H1 (cell line): ENCODE data around the gene LYRM7. TPM values are rescaled to one million over a fixed set of nuclear protein-coding genes. Genes with fewer than 3 reads are reported as not detected.

Source experiments
- CTCF ChIA-PET: fragments of 300-600 bp; sonication (Branson Sonifier 250); formaldehyde crosslinking; loops from one replicate; lab custom pipeline; 2021; ENCODE audit not compliant: partially characterized antibody; lab: Charles Lee
- POLR2A ChIA-PET: fragments of 300-600 bp; sonication (Branson Sonifier 250); formaldehyde crosslinking; loops from one replicate; lab custom pipeline; 2021; ENCODE audit warnings: inconsistent platforms; ENCODE audit not compliant: partially characterized antibody; lab: Charles Lee
- DNase-seq, 2 experiments: peaks; one replicate each; pipeline versions ENCODE4 v3.0.0 to v3.0.0-alpha.2; 2010 to 2022; ENCODE audit warnings: low spot score in 2 of 2, low read depth in 1 of 2, mixed read lengths in 1 of 2
- FAIRE-seq: peaks from 2 replicates; lab custom pipeline; 2011; peaks lifted over from hg19 to GRCh38; lab: Jason Lieb, UNC
- H2AFZ ChIP-seq: 2 replicates; pipeline ENCODE4 v1.8.1; 2012; ENCODE audit warnings: low read length, inconsistent platforms
- H2AK5ac ChIP-seq: 2 replicates; pipeline ENCODE4 v1.6.1; 2013; ENCODE audit warnings: low read depth, low read length
- H2BK120ac ChIP-seq: replicated peaks from 2 replicates; pipeline ENCODE3; 2013; ENCODE audit warnings: low read depth, low read length, inconsistent platforms
- H2BK12ac ChIP-seq: 2 replicates; pipeline ENCODE4 v1.6.1; 2013; ENCODE audit warnings: low read depth, low read length
- H2BK15ac ChIP-seq: 2 replicates; pipeline ENCODE4 v1.6.1; 2013; ENCODE audit warnings: low read length
- H2BK20ac ChIP-seq: 2 replicates; pipeline ENCODE4 v1.6.1; 2013; ENCODE audit warnings: low read length
- H2BK5ac ChIP-seq: 2 replicates; pipeline ENCODE4 v1.6.1; 2013; ENCODE audit warnings: low read depth, low read length
- H3K14ac ChIP-seq: 2 replicates; pipeline ENCODE4 v1.6.1; 2013; ENCODE audit warnings: inconsistent platforms; ENCODE audit not compliant: insufficient read length
- H3K18ac ChIP-seq: 2 replicates; pipeline ENCODE4 v1.6.1; 2013; ENCODE audit warnings: low read length; ENCODE audit errors: extremely low read depth
- H3K23ac ChIP-seq: 2 replicates; pipeline ENCODE4 v1.6.1; 2013; ENCODE audit warnings: inconsistent platforms; ENCODE audit not compliant: insufficient read length
- H3K23me2 ChIP-seq: 2 replicates; pipeline ENCODE4 v1.6.1; 2013; ENCODE audit warnings: low read depth, low read length
- H3K27ac ChIP-seq: 2 replicates; pipeline ENCODE4 v1.6.1; 2011; ENCODE audit warnings: low read depth, low read length, inconsistent platforms
- H3K27me3 ChIP-seq, 4 experiments: replicated peaks in 1 of 4; 1 replicate in 1 of 4; 2 replicates in 3 of 4; pipeline versions ENCODE4 v1.6.1 to v1.8.1; 2011 to 2013; ENCODE audit warnings: low read length in 3 of 4, mild to moderate bottlenecking in 3 of 4, inconsistent platforms in 2 of 4, mixed read lengths in 2 of 4, moderate library complexity in 1 of 4; ENCODE audit not compliant: control insufficient read depth in 3 of 4, insufficient read depth in 3 of 4; ENCODE audit errors: extremely low read depth in 1 of 4
- H3K36me3 ChIP-seq, 4 experiments: 2 replicates each; pipeline versions ENCODE4 v1.6.1 to v1.8.1; 2011 to 2013; ENCODE audit warnings: mild to moderate bottlenecking in 4 of 4, low read length in 3 of 4, moderate library complexity in 2 of 4, control low read depth in 1 of 4, inconsistent platforms in 1 of 4; ENCODE audit not compliant: insufficient read depth in 4 of 4, control insufficient read depth in 2 of 4
- H3K4ac ChIP-seq: replicated peaks from 2 replicates; pipeline ENCODE3; 2013; ENCODE audit warnings: low read length, low read depth, mixed read lengths, inconsistent platforms; ENCODE audit not compliant: insufficient read length
- H3K4me1 ChIP-seq, 4 experiments: replicated peaks in 1 of 4; 1 replicate in 1 of 4; 2 replicates in 3 of 4; pipeline versions ENCODE4 v1.6.1 to v1.8.1; 2011 to 2013; ENCODE audit warnings: low read length in 3 of 4, inconsistent platforms in 2 of 4, mixed read lengths in 1 of 4; ENCODE audit not compliant: insufficient read depth in 4 of 4, control insufficient read depth in 3 of 4
- H3K4me2 ChIP-seq, 2 experiments: 2 replicates each; pipeline versions ENCODE4 v1.6.1 to v1.8.1; 2011 to 2013; ENCODE audit warnings: low read depth in 2 of 2, low read length in 2 of 2, control low read depth in 1 of 2, inconsistent platforms in 1 of 2, mild to moderate bottlenecking in 1 of 2; ENCODE audit not compliant: insufficient read depth in 1 of 2
- H3K4me3 ChIP-seq, 4 experiments: fragments of 200-600, 300-600 bp in 1 of 4; sonication (generic), shearing (Covaris generic), sonication (Bioruptor Twin) in 1 of 4; 2 replicates each; pipeline versions ENCODE4 v1.5.1 to v1.8.1; 2011 to 2016; ENCODE audit warnings: low read length in 4 of 4, low read depth in 3 of 4, control low read depth in 2 of 4, inconsistent platforms in 2 of 4, mild to moderate bottlenecking in 2 of 4, mixed read lengths in 1 of 4, moderate library complexity in 1 of 4; ENCODE audit not compliant: insufficient read depth in 2 of 4; ENCODE audit errors: extremely low read depth in 1 of 4
- H3K56ac ChIP-seq: replicated peaks from 2 replicates; pipeline ENCODE3; 2013; ENCODE audit warnings: low read depth, mild to moderate bottlenecking, mixed read lengths, low read length, inconsistent platforms; ENCODE audit not compliant: insufficient read length
- H3K79me1 ChIP-seq: 2 replicates; pipeline ENCODE4 v1.6.1; 2013; ENCODE audit warnings: low read depth, low read length, control low read depth
- H3K79me2 ChIP-seq, 2 experiments: 2 replicates each; pipeline versions ENCODE4 v1.6.1 to v1.8.1; 2012 to 2013; ENCODE audit warnings: low read length in 2 of 2, mild to moderate bottlenecking in 2 of 2, inconsistent platforms in 1 of 2; ENCODE audit not compliant: insufficient read depth in 2 of 2, control insufficient read depth in 1 of 2
- H3K9ac ChIP-seq, 4 experiments: replicated peaks in 1 of 4; 1 replicate in 1 of 4; 2 replicates in 3 of 4; pipeline versions ENCODE4 v1.6.1 to v1.8.1; 2011 to 2013; ENCODE audit warnings: low read depth in 3 of 4, low read length in 3 of 4, control low read depth in 2 of 4, mild to moderate bottlenecking in 2 of 4, moderate library complexity in 2 of 4, inconsistent platforms in 1 of 4; ENCODE audit errors: extremely low read depth in 1 of 4
- H3K9me3 ChIP-seq, 2 experiments: 2 replicates each; pipeline versions ENCODE4 v1.6.1 to v1.8.1; 2012 to 2013; ENCODE audit warnings: mild to moderate bottlenecking in 2 of 2, moderate library complexity in 2 of 2, control low read depth in 1 of 2, inconsistent platforms in 1 of 2, low read depth in 1 of 2, low read length in 1 of 2, mixed read lengths in 1 of 2; ENCODE audit not compliant: insufficient read depth in 2 of 2
- H4K20me1 ChIP-seq, 2 experiments: replicated peaks in 1 of 2; 2 replicates each; pipeline versions ENCODE3 to v1.8.1; 2011 to 2013; ENCODE audit warnings: inconsistent platforms in 2 of 2, low read length in 2 of 2, mild to moderate bottlenecking in 1 of 2; ENCODE audit not compliant: insufficient read depth in 2 of 2, control insufficient read depth in 1 of 2
- H4K5ac ChIP-seq: 2 replicates; pipeline ENCODE4 v1.6.1; 2013; ENCODE audit warnings: low read length, low read depth, mixed read lengths, inconsistent platforms; ENCODE audit not compliant: insufficient read length
- H4K8ac ChIP-seq: 2 replicates; pipeline ENCODE4 v1.8.0; 2013; ENCODE audit warnings: mild to moderate bottlenecking, moderate library complexity, low read length, inconsistent platforms; ENCODE audit not compliant: insufficient read depth; ENCODE audit errors: extremely low read depth
- H4K91ac ChIP-seq: replicated peaks from 2 replicates; pipeline ENCODE3; 2013; ENCODE audit warnings: low read length, mixed read lengths, inconsistent platforms; ENCODE audit not compliant: insufficient read length
- CBX8 ChIP-seq: fragments of 300-800, 300-1000 bp; sonication (generic); IDR thresholded peaks from 2 replicates; pipeline ENCODE4 v1.7.1; 2016; ENCODE audit warnings: low read depth, low read length, borderline replicate concordance
- CHD1 ChIP-seq: IDR thresholded peaks from 2 replicates; pipeline ENCODE4 v1.6.1; 2012; ENCODE audit warnings: low read depth, low read length, improper control_type of control experiment
- HDAC6 ChIP-seq: IDR thresholded peaks from one replicate; pipeline ENCODE4 v1.7.1; 2012; ENCODE audit warnings: low read depth, mild to moderate bottlenecking, inconsistent platforms, low read length, moderate library complexity
- SAP30 ChIP-seq: fragments of 300-600 bp; sonication (generic); IDR thresholded peaks from 2 replicates; pipeline ENCODE4 v1.7.1; 2012; ENCODE audit warnings: low read length, moderate library complexity, mild to moderate bottlenecking, inconsistent platforms; ENCODE audit not compliant: insufficient read depth, insufficient replicate concordance
- SP1 ChIP-seq: IDR thresholded peaks from 2 replicates; pipeline ENCODE4 v1.6.1; 2011; ENCODE audit warnings: low read depth, low read length
- SP4 ChIP-seq: IDR thresholded peaks from 2 replicates; pipeline ENCODE4 v1.6.1; 2012; ENCODE audit warnings: low read length, inconsistent platforms
- TEAD4 ChIP-seq: IDR thresholded peaks from 2 replicates; pipeline ENCODE4 v1.6.1; 2012; ENCODE audit warnings: low read depth, low read length, inconsistent platforms, mixed read lengths
- polyA plus RNA-seq, 7 experiments: library from polyadenylated mRNA; depleted of rRNA in 3 of 7; stranded (reverse) in 5 of 7; unstranded in 2 of 7; fragments of >200 nt in 5 of 7; fragments of 200-250 nt in 2 of 7; gene quantifications; 1 replicate in 5 of 7; 2 replicates in 1 of 7; 4 replicates in 1 of 7; pipeline versions ENCODE4 v1.2.1 to v1.2.3, GENCODE V29; 2011 to 2013; ENCODE audit warnings: missing spikeins in 2 of 7, mixed read lengths in 2 of 7
- total RNA-seq: library from RNA; stranded (reverse); fragmentation: NEBNext Ultra II Directional; extraction: Animal tissue kit (Norgen Biotek cat#: 25700); gene quantifications from 2 replicates; pipeline ENCODE4 v1.2.1, GENCODE V29; 2021

LYRM7 gene
- total and polyA plus RNA-seq, 2 of the 8 experiments (the other 6 are each of a cell fraction or from before 2014, with no cell fraction given): 1.9 to 12.6 TPM

GRCh38 chr5:131210151-131210510 lies 39.4 kb downstream of the LYRM7 start:
- H2BK5ac ChIP-seq: no peak overlapping the region
- FAIRE-seq: no peak
- ChIA-PET CTCF (no interaction called here), POLR2A (interaction anchor here (0.6 kb wide), 1 partner anchor 50 kb away, joined by 3 read pairs; no protein-coding TSS in a partner anchor)
- H3K14ac ChIP-seq: no peak overlapping the region
- DNase-seq: no peak
- H3K36me3 ChIP-seq: no peaks in the 10 kb centered on the region
- H3K4ac ChIP-seq: no peak overlapping the region
- H2BK15ac ChIP-seq: no peak overlapping the region
- no peak overlapping the region for H3K9ac ChIP-seq
- H3K56ac ChIP-seq: no peak overlapping the region
- H3K9me3 ChIP-seq: no peaks in the 10 kb centered on the region
- no peak overlapping the region for H4K91ac ChIP-seq
- no peak overlapping the region for H4K5ac ChIP-seq
- peaks cover 0 to 11% (median 3%) of the 10 kb centered on the region in 4 experiments; a peak in 2 of 7 replicates for H3K4me1 ChIP-seq
- no peak overlapping the region for H2BK20ac ChIP-seq
- no peak overlapping the region for H3K4me3 ChIP-seq
- H3K27ac ChIP-seq: no peak overlapping the region
- H2BK120ac ChIP-seq: no peak overlapping the region
- no peaks in the 10 kb centered on the region for H3K23me2 ChIP-seq
- no peak overlapping the region for H3K4me2 ChIP-seq
- peak overlapping the region; percentile 43; the same call in 1 of the 2 replicates for H2AFZ ChIP-seq
- no peaks in the 10 kb centered on the region for H3K79me1 ChIP-seq
- no peaks in the 10 kb centered on the region for H3K27me3 ChIP-seq
- H3K18ac ChIP-seq: no peak overlapping the region
- no peaks in the 10 kb centered on the region for H4K20me1 ChIP-seq
- H4K8ac ChIP-seq: no peak overlapping the region
- no peak overlapping the region for H2AK5ac ChIP-seq
- no peak overlapping the region for H3K23ac ChIP-seq
- no peaks in the 10 kb centered on the region for H3K79me2 ChIP-seq
- H2BK12ac ChIP-seq: no peak overlapping the region
- TF ChIP-seq CBX8: no peak
- TF ChIP-seq HDAC6: no peak
- TF ChIP-seq TEAD4: no peak
- no peak for TF ChIP-seq CHD1
- no peak for TF ChIP-seq SP4
- no peak for TF ChIP-seq SAP30
- TF ChIP-seq SP1: no peak
